Left forelimb (tissue), 1 donor: ENCODE data around the gene ACSS1.

Experiments used
- DNase-seq: peaks from one replicate; pipeline ENCODE4 v3.0.0-alpha.2; 2018; ENCODE audit warnings: low spot score

ACSS1 gene

DNA sequence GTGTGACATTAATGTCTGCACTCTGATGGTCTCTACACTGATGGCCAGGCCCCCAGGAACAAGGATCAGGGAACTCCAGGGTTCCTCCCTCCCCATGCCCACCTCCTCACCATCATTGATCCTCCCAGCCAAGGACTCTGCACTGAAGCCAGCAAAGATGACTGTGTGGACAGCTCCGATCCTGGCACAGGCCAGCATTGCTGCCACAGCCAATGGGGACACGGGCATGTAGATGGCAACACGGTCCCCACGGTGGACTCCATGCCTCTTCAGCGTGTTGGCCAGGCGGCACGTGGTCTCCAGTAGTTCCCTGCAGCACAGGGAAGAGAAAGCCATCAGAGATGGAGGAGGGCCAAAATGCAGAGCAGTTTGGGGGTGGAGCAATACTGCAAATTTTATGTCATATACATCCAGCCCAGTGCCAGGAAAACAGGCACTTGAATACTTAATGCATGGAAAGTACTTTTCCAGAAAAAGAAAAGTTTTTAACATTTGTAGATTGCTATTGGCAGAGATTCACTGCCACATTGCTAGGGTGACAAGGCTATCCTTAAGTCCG is 27.2 kb downstream of the ACSS1 start:
- no peak for DNase-seq

DNA sequence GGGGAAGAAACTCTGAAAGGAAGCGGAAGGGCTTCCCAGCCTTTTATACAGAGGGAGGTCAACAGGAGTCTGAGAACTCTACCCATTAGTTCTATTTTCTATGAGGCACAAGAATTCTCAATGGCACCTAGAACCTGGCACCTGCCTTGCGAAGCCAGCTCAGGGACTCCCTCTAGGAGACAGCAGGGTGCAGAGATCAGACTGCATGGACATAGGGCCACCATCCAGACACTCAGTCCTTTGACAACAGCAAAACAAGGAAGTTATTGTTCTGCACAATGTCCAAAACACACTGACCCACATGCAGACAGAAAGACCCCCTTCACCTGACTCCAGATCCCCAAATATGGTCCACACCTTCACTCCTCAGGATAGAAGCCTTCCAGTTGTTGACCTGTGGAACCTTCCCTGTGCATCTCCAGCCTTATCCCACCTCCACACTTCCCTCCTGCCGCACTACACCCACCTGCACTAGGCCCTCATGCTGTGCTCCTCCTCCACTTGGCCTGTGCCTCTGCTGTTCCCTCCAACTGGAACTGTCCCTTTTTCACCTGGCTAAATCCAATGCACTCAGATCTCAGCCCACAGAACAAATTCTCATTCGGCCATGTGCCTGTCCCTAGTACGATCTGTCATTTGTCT is 27.8 kb downstream of the ACSS1 start:
- no peak for DNase-seq

GRCh38 chr20:25025986-25026605 is 31.8 kb downstream of the ACSS1 start:
- no peak for DNase-seq

- no peak for DNase-seq
Measured at GRCh38 chr20:25025091-25025861, 32.7 kb downstream of the ACSS1 start.

DNA sequence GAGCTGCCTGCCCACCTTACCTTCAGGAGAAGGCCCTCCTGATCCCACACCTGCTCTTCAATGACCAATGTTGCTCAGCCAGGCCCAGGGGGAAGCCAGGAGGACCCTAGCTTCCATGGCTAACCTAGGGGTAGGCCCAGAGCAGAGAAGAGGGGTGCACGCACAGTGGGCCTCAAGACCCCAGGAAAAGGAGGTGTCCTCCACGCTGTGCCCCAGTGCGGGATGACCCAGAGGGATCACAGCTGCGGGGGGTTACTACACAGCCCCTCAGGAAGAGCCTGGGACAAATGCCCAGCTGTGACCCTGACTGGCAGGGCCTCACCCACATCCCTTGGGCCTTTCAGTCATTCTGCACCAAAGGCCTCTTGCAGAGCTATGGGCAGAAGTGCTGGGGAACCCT is 33.8 kb downstream of the ACSS1 start:
- no peak for DNase-seq

- no peak for DNase-seq
Measured at GRCh38 chr20:25023356-25023755, 34.6 kb downstream of the ACSS1 start.

GRCh38 chr20:25022680-25023079 is 35.3 kb downstream of the ACSS1 start:
- DNase-seq: no peak

GRCh38 chr20:25021336-25021735 is 36.6 kb downstream of the ACSS1 start:
- DNase-seq: no peak

GRCh38 chr20:25020901-25021301 is 37.0 kb downstream of the ACSS1 start:
- DNase-seq: no peak

DNA sequence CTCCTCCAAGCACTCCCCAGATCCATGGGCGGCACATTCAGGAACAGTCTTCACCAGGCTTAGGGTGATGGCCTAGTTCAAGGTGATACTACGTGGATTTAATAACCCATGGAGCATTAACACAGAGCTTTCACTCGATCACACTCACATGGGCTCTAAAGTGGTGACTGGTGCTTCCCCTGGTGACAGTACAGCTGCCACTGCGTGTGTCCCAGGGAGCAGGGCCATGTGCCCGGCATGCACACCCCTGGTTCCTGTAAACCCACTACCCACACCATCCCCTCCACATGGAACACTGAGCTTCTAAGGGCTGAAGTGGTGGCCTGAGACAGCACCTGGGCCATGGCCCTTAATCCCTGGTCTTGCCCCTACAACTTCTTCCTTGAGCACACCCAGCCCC is 37.6 kb downstream of the ACSS1 start:
- no peak for DNase-seq

DNA sequence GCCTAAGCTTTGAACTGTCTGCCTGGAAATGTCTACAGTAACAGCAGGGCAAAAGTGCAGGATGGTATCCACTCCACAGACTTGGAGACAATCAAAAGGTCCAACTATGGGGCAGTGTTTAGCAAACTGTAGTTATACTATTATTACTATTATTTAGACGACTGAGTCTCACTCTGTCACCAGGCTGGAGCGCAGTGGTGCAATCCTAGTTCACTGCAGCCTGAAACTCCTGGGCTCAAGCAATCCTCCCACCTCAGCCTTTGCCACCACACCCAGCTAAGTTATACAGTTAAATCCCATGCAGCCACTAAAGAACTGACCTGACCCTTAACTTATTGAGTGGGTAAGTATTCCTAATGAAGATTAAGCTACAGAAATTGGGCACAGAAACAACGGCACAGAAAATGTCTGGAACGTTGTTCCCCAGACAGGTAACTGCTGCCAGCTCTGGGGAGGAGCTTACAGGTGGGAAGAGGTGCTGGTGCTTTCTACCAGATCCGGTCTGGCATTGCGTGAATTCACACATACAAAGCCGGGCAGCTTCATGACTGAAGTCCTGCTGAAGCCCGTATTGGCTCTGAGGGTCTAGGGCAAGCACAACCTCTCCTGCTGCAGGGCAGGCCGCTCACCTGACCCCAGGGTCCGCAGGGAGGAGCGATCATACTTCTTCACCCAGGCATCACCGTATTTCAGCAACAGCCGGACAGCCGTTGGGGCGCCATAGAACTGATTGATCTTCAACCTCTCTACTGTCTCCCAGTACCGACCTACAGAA is 38.4 kb downstream of the ACSS1 start:
- no peak for DNase-seq

- no peak for DNase-seq
Measured at GRCh38 chr20:25018841-25019240, 39.1 kb downstream of the ACSS1 start.

DNA sequence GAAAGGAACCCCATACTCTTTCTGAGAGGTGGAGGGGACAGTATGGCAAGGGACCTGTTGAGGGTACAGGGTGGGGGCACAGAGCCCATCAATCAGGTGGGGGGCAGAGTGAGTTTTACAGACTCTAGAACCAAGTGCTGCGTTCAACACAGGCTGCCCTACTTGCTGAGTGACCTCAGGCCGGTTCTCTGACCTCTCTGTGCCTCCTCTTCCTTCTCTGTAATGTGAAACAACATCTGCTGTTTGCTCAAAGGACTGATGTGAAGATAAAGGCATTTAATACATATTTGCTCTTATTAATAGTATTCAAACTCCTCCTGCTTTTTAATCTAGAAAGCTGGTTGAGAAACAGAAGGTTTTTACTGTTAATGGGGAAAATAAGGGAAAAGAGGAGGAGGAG is 39.5 kb downstream of the ACSS1 start:
- DNase-seq: no peak

DNA sequence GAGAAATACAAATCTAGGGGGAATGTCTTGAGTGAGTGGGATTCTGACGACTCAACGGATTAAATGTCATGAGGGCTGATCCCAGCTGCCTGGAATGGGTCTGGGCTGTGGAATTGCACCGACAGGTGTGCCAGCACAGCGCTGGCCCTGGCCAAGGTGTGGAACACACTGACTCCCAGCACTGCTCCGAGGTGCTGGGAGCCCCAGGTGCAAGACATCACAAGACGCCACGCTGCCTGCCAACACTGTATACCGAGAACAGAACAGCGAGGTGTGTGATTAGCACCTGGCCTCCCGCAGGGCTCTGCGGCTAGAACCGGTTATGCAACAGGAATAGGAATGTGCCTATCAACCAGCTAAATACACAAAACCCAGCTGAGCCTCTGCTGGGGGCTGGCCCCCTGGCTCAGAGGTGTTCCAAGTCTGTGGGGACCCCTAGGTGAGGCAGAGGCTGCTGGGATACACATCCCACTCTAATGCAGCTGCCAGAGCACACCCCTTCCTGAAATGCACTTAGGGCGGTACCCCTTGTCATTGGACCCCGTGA is 40.6 kb downstream of the ACSS1 start:
- no peak for DNase-seq

GRCh38 chr20:25016471-25016870 is 41.5 kb downstream of the ACSS1 start:
- no peak for DNase-seq

DNA sequence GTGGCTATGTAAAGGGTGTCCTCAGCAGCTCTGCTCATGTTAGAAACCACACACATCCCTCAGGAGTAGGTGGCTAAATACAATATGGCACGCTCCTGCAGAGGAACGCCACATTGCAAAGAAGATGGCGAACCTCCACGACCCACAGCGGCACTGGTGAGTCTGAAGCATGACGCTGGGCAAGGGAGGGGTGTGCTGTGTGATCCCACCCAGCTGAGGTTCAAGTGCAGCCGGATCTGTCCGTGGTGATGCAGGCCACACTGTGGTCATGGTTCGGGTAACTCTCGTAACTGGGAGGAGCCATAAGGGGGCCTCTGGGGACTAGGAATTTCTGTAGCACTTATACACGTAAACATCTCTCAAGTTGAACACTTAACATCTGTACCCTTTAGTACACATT is 42.0 kb downstream of the ACSS1 start:
- DNase-seq: no peak

GRCh38 chr20:25014816-25015215 is 43.1 kb downstream of the ACSS1 start:
- DNase-seq: peak; percentile 41

- DNase-seq: peak; percentile 54
Measured at GRCh38 chr20:25013478-25014380, 44.2 kb downstream of the ACSS1 start.

DNA sequence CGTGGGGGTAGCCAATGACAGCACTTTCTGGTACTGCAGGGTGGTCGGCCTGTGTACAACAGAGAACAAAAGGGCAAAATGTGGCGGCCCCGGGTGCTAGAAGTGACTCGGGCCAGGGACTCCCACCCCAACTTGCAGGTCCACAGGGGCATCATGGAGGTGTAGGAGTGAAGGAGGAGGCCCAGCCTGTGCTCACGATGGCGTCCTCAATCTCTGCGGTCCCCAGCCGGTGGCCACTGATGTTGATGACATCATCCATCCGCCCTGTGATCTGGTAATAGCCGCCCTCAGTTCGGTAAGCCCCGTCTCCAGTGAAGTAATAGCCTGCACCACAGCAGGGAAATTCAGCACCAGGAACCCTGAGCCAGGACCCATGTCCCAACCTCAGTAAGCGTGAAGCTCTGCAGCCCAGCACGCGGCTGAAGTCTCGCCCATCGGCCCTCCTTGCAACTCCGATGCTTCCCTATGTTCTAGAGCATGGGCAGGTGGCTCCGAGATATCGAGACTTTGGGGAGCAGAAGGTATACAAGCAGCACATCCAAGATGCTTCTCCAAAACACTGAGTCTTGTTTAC is 45.2 kb downstream of the ACSS1 start:
- peak; percentile 26 for DNase-seq

DNA sequence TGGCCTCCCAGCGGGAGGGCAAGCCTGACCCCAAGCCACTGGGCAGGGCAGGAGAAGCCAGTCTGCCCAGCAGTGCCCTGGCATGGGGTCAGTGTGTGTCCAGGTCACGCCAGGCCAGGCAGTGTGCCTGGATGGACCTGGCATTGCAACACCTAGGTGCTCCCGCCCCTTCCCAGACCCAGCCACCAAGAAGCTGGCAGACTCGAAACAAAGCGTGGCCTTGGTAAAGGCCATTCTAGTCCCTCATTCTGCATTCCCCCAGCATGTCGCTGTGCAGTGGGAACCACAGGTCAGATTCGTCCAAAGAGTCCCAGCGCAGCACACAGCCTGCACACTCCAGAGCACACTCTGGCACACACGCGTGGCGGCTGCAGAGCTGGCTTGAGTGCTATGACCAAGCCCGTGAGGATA is 46.1 kb downstream of the ACSS1 start:
- peak; percentile 60 for DNase-seq
